ENCODE data around the gene PARPBP. TPM values are rescaled to one million over a fixed set of nuclear protein-coding genes. Genes with fewer than 3 reads are reported as not detected.

The PARPBP gene
- polyA plus RNA-seq, 3 donors: 0.68 to 1.8 (median 1.6) TPM

DNA sequence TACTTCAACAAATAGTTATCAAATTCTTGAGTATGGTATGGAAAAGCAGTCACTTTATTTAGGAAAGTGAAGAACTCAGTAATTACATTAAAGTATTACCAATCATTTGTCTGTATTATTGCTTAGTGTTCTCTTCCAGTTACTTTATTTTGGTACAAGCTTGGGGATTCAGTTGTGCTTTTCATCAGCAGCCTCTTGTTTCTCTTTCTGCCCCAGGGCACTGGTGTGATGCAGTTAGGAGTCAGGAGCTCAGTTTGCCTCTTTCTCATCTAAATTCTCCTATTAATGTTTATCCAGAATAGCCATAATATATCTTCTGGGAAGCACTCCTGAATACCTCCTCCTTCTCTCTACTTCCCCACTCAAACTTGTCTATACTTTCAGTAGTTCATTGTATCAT lies 52.0 kb downstream of the PARPBP start:
- H3K4me2 ChIP-seq (replicated peaks; ENCODE audit: extremely low read depth, low read length, poor library complexity, severe bottlenecking): no peak overlapping the region

DNA sequence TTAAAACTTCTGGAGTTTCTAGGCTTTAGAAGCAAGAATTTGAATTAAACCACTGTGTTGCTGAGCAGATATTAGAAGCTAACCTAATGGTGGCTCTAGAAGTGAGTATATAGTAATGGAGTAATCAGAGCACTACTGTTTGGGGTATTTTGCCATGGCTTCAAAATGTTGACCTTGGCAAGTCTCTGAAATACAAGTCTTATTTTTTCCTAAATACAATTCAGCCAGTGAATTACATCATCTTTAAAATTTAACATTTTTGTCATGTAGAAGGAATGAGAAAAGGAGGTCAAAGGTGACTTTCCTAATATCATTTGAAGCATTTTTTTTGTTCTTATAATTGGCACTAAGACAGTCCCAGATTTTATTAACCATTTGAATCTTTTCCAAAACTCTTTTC lies 52.5 kb downstream of the PARPBP start:
- no peak overlapping the region for H3K4me2 ChIP-seq (replicated peaks; ENCODE audit: extremely low read depth, low read length, poor library complexity, severe bottlenecking)
- intact Hi-C loops (cut with micrococcal nuclease): no loop called here

More for the DNA sequence above, 52.0 kb downstream of the PARPBP start:
- Histone ChIP-seq H3K4me1 (ENCODE audit: control insufficient read depth in 1 of 2, insufficient read depth in 2 of 2, low read length in 2 of 2) (no peaks in the 10 kb centered on the region), H3K27me3 (ENCODE audit: control insufficient read depth in 2 of 2, insufficient read depth in 2 of 2, low read length in 2 of 2) (no peaks in the 10 kb centered on the region), H3K9me3 (replicated peaks in 1 of 2; ENCODE audit: control insufficient read depth in 1 of 2, insufficient read depth in 1 of 2, low read length in 2 of 2) (no peaks in the 10 kb centered on the region), H3K9ac (ENCODE audit: insufficient read depth, low read length, poor library complexity, severe bottlenecking) (no peak overlapping the region), H3K4me3 (replicated peaks in 1 of 3; ENCODE audit: low read depth in 2 of 3, low read length in 3 of 3) (no peak overlapping the region), H2AFZ (ENCODE audit: insufficient read depth, low read depth, low read length, poor library complexity, severe bottlenecking) (no peak overlapping the region), H3K27ac (ENCODE audit: low read depth in 1 of 2, low read length in 2 of 2) (no peak overlapping the region), H4K20me1 (ENCODE audit: insufficient read depth, low read length) (no peaks in the 10 kb centered on the region), H3K79me2 (ENCODE audit: insufficient read depth, low read length) (no peaks in the 10 kb centered on the region), H3K36me3 (replicated peaks in 1 of 2; ENCODE audit: control insufficient read depth in 1 of 2, insufficient read depth in 2 of 2, low read length in 2 of 2) (peaks cover 5 to 10% of the 10 kb centered on the region in 2 donors)
- intact Hi-C loops (cut with micrococcal nuclease): no loop called here
- no peak for DNase-seq
- no peaks in the 10 kb centered on the region for H3K27me3 Mint-ChIP-seq (ENCODE audit: low read depth in 3 of 3)
- peak overlapping the region in 1 of 7 donors; percentile 43 for H3K27ac Mint-ChIP-seq
- H3K4me1 Mint-ChIP-seq: peaks cover 10% of the 10 kb centered on the region
- H3K36me3 Mint-ChIP-seq: peaks cover 19 to 20% of the 10 kb centered on the region in 2 donors
- TF ChIP-seq, protein P1, sequence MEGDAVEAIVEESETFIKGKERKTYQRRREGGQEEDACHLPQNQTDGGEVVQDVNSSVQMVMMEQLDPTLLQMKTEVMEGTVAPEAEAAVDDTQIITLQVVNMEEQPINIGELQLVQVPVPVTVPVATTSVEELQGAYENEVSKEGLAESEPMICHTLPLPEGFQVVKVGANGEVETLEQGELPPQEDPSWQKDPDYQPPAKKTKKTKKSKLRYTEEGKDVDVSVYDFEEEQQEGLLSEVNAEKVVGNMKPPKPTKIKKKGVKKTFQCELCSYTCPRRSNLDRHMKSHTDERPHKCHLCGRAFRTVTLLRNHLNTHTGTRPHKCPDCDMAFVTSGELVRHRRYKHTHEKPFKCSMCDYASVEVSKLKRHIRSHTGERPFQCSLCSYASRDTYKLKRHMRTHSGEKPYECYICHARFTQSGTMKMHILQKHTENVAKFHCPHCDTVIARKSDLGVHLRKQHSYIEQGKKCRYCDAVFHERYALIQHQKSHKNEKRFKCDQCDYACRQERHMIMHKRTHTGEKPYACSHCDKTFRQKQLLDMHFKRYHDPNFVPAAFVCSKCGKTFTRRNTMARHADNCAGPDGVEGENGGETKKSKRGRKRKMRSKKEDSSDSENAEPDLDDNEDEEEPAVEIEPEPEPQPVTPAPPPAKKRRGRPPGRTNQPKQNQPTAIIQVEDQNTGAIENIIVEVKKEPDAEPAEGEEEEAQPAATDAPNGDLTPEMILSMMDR (IDR thresholded peaks at IDR 0.05): no peak
- H3K4me3 Mint-ChIP-seq: no peak overlapping the region
- no peaks in the 10 kb centered on the region for H3K9me3 Mint-ChIP-seq

More for the DNA sequence above, 52.5 kb downstream of the PARPBP start:
- no peak overlapping the region for H3K27ac Mint-ChIP-seq
- Histone ChIP-seq H3K9me3 (replicated peaks in 1 of 2; ENCODE audit: control insufficient read depth in 1 of 2, insufficient read depth in 1 of 2, low read length in 2 of 2) (no peaks in the 10 kb centered on the region), H3K9ac (ENCODE audit: insufficient read depth, low read length, poor library complexity, severe bottlenecking) (no peak overlapping the region), H3K79me2 (ENCODE audit: insufficient read depth, low read length) (no peaks in the 10 kb centered on the region), H3K36me3 (replicated peaks in 1 of 2; ENCODE audit: control insufficient read depth in 1 of 2, insufficient read depth in 2 of 2, low read length in 2 of 2) (peaks cover 6 to 10% of the 10 kb centered on the region in 2 donors), H3K4me1 (ENCODE audit: control insufficient read depth in 1 of 2, insufficient read depth in 2 of 2, low read length in 2 of 2) (no peaks in the 10 kb centered on the region), H4K20me1 (ENCODE audit: insufficient read depth, low read length) (no peaks in the 10 kb centered on the region), H3K4me3 (replicated peaks in 1 of 3; ENCODE audit: low read depth in 2 of 3, low read length in 3 of 3) (no peak overlapping the region), H3K27ac (ENCODE audit: low read depth in 1 of 2, low read length in 2 of 2) (no peak overlapping the region), H3K27me3 (ENCODE audit: control insufficient read depth in 2 of 2, insufficient read depth in 2 of 2, low read length in 2 of 2) (no peaks in the 10 kb centered on the region), H2AFZ (ENCODE audit: insufficient read depth, low read depth, low read length, poor library complexity, severe bottlenecking) (no peak overlapping the region)
- no peak for DNase-seq
- H3K36me3 Mint-ChIP-seq: peaks cover 17 to 21% of the 10 kb centered on the region in 2 donors
- peaks cover 10% of the 10 kb centered on the region for H3K4me1 Mint-ChIP-seq
- no peaks in the 10 kb centered on the region for H3K9me3 Mint-ChIP-seq
- no peaks in the 10 kb centered on the region for H3K27me3 Mint-ChIP-seq (ENCODE audit: low read depth in 3 of 3)
- TF ChIP-seq, protein P1 (IDR thresholded peaks at IDR 0.05): no peak
- H3K4me3 Mint-ChIP-seq: no peak overlapping the region
